ENCODE results near the gene ZNF670.
"Not testable (repeated sequence)": the region's sequence is repeated elsewhere in the genome, so short reads cannot be mapped to it uniquely, and the experiment has no call there.

Gene ZNF670

GRCh38 chr1:247037511-247038320, 40.9 kb downstream of the ZNF670 start:
- no peak for DNase-seq

GRCh38 chr1:247032306-247032705, 46.3 kb downstream of the ZNF670 start:
- not testable (repeated sequence) for DNase-seq

All from left hindlimb (tissue), 1 donor.